CD4-positive, alpha-beta T cell (primary cell): ENCODE measurements around the gene ESPL1. TPM values are rescaled to one million over a fixed set of nuclear protein-coding genes. Genes with fewer than 3 reads are reported as not detected.
A peak's percentile ranks its signal among the peaks of the same experiment; 100 is the strongest.

Experiments
- ATAC-seq: fragments of 200-7000 bp; cut with Tn5 transposase; one replicate; pipeline ENCODE4 v1.10.0; 2022; ENCODE audit warnings: mild to moderate bottlenecking; ENCODE audit not compliant: poor library complexity
- CTCF ChIA-PET: fragments of 350-600 bp; sonication (Branson Sonifier 250); formaldehyde crosslinking; loops from one replicate; lab custom pipeline; 2021; ENCODE audit warnings: antibody characterized with exemption, inconsistent platforms; lab: Charles Lee
- POLR2A ChIA-PET: fragments of 350-600 bp; sonication (Branson Sonifier 250); formaldehyde crosslinking; loops from one replicate; lab custom pipeline; 2021; ENCODE audit warnings: antibody characterized with exemption, inconsistent platforms; lab: Charles Lee
- DNase-seq, 14 experiments: peaks; one replicate each; pipeline ENCODE4 v3.0.0-alpha.2; 2013 to 2020; ENCODE audit warnings: mixed read lengths in 2 of 14
- H3K27ac ChIP-seq, 2 donors: one replicate each; pipeline versions ENCODE4 v1.5.1 to v1.7.0; 2013; ENCODE audit warnings: low read length in 2 of 2, low read depth in 1 of 2, mild to moderate bottlenecking in 1 of 2
- H3K27me3 ChIP-seq, 2 experiments: 1 replicate in 1 of 2; 2 replicates in 1 of 2; pipeline versions ENCODE4 v1.6.1 to v1.7.0; 2013; ENCODE audit warnings: low read length in 2 of 2, control low read depth in 1 of 2, mild to moderate bottlenecking in 1 of 2, moderate library complexity in 1 of 2; ENCODE audit not compliant: insufficient read depth in 2 of 2, control insufficient read depth in 1 of 2
- H3K36me3 ChIP-seq: one replicate; pipeline ENCODE4 v1.6.1; 2013; ENCODE audit warnings: low read length, control low read depth; ENCODE audit not compliant: insufficient read depth
- H3K4me1 ChIP-seq: one replicate; pipeline ENCODE4 v1.6.1; 2013; ENCODE audit warnings: low read length, control low read depth; ENCODE audit not compliant: insufficient read depth
- H3K4me3 ChIP-seq: one replicate; pipeline ENCODE4 v1.5.1; 2013; ENCODE audit warnings: mild to moderate bottlenecking, low read length, moderate library complexity
- H3K9me3 ChIP-seq, 2 experiments: 1 replicate in 1 of 2; 2 replicates in 1 of 2; pipeline versions ENCODE4 v1.6.1 to v1.7.0; 2013; ENCODE audit warnings: low read length in 2 of 2, mild to moderate bottlenecking in 2 of 2, control low read depth in 1 of 2, moderate library complexity in 1 of 2; ENCODE audit not compliant: control insufficient read depth in 1 of 2, insufficient read depth in 1 of 2
- H3K27ac Mint-ChIP-seq: one replicate; pipeline ENCODE4 v1.8.0; 2020; ENCODE audit warnings: mixed read lengths
- H3K27me3 Mint-ChIP-seq: one replicate; pipeline ENCODE4 v1.8.0; 2021; ENCODE audit warnings: mixed read lengths
- H3K36me3 Mint-ChIP-seq: one replicate; pipeline ENCODE4 v1.8.0; 2021; ENCODE audit warnings: low read depth, mixed read lengths
- H3K4me1 Mint-ChIP-seq: one replicate; pipeline ENCODE4 v1.8.0; 2021; ENCODE audit warnings: low read depth, mixed read lengths
- H3K4me3 Mint-ChIP-seq: one replicate; pipeline ENCODE4 v1.8.0; 2020; ENCODE audit warnings: mild to moderate bottlenecking, mixed read lengths
- H3K9me3 Mint-ChIP-seq: one replicate; pipeline ENCODE4 v1.8.0; 2020; ENCODE audit warnings: mixed read lengths
- CTCF ChIP-seq: fragments of 200-600 bp; IDR thresholded peaks from one replicate; pipeline ENCODE4 v1.8.0; 2022; ENCODE audit warnings: antibody characterized with exemption, mild to moderate bottlenecking
- intact Hi-C, 2 experiments: fragments of 100-400 bp; cut with DNase I in 1 of 2; cut with micrococcal nuclease in 1 of 2; formaldehyde crosslinking; loops; one replicate each; pipeline versions ENCODE4 v1.15.1 to v1.9.0; 2023 to 2025; cut with DNase I, micrococcal nuclease
- total RNA-seq, 174 experiments: library from RNA in 2 of 174; stranded (reverse) in 2 of 174; gene quantifications; one replicate each; pipeline ENCODE4 v1.2.3 and lab custom pipeline; 2021 to 2026

ESPL1 gene
- total RNA-seq, 2 experiments from 2014 or later = 0.20 to 0.71 TPM

- POLR2A ChIA-PET = interaction anchor here (0.7 to 8.4 kb wide), 10 partner anchors 10 to 140 kb away, joined by 3 to 109 read pairs (median 5); partner anchors contain the start of genes AAAS, CSAD, SP1 and ZNF740
- peaks cover 86% of the 10 kb centered on the region for H3K36me3 Mint-ChIP-seq
- peak overlapping the region; percentile 97 for H3K27ac Mint-ChIP-seq
- peaks cover 76% of the 10 kb centered on the region for H3K4me1 Mint-ChIP-seq
- Histone ChIP-seq H3K4me3 (peak overlapping the region; percentile 90), H3K9me3 (no peaks in the 10 kb centered on the region), H3K27me3 (no peaks in the 10 kb centered on the region), H3K36me3 (peaks cover 33% of the 10 kb centered on the region), H3K27ac (peak overlapping the region; percentile 23 to 44), H3K4me1 (peaks cover 58% of the 10 kb centered on the region)
- DNase-seq = no peak
- peak overlapping the region; percentile 98 for H3K4me3 Mint-ChIP-seq
- CTCF ChIA-PET = interaction anchor here (1.1 to 4.6 kb wide), 4 partner anchors 22 to 121 kb away, joined by 3 to 43 read pairs (median 8); partner anchors contain the start of gene AAAS
- intact Hi-C loops = no loop called here
- ATAC-seq = no peak
- TF ChIP-seq CTCF = no peak
- no peaks in the 10 kb centered on the region for H3K9me3 Mint-ChIP-seq
- H3K27me3 Mint-ChIP-seq = no peaks in the 10 kb centered on the region
Measured at GRCh38 chr12:53300187-53300586, 32.1 kb downstream of the ESPL1 start.

GRCh38 chr12:53302903-53303302 is 34.8 kb downstream of the ESPL1 start:
- H3K36me3 Mint-ChIP-seq = peaks cover 86% of the 10 kb centered on the region

GRCh38 chr12:53306826-53307225 is 38.7 kb downstream of the ESPL1 start:
- H3K27me3 ChIP-seq = no peaks in the 10 kb centered on the region
- ChIA-PET POLR2A (no interaction called here), CTCF (no interaction called here)
- H3K27ac Mint-ChIP-seq = no peak overlapping the region
- H3K27ac ChIP-seq = no peak overlapping the region
- H3K4me3 ChIP-seq = no peak overlapping the region
- intact Hi-C loops = no loop called here
- no peaks in the 10 kb centered on the region for H3K9me3 ChIP-seq
- peaks cover 16% of the 10 kb centered on the region for H3K4me1 Mint-ChIP-seq
- H3K36me3 Mint-ChIP-seq = peaks cover 83% of the 10 kb centered on the region
- no peaks in the 10 kb centered on the region for H3K27me3 Mint-ChIP-seq
- no peak for ATAC-seq
- H3K36me3 ChIP-seq = peaks cover 72% of the 10 kb centered on the region
- no peak overlapping the region for H3K4me3 Mint-ChIP-seq
- TF ChIP-seq CTCF = no peak
- peaks cover 15% of the 10 kb centered on the region for H3K4me1 ChIP-seq
- no peak for DNase-seq
- no peaks in the 10 kb centered on the region for H3K9me3 Mint-ChIP-seq

More at GRCh38 chr12:53302903-53303302, 34.8 kb downstream of the ESPL1 start:
- Mint-ChIP-seq H3K9me3 (no peaks in the 10 kb centered on the region), H3K4me1 (peaks cover 50% of the 10 kb centered on the region), H3K27me3 (no peaks in the 10 kb centered on the region), H3K27ac (peak overlapping the region; percentile 31), H3K4me3 (peak overlapping the region; percentile 98)
- H3K36me3 ChIP-seq = peaks cover 51% of the 10 kb centered on the region
- CTCF ChIA-PET = interaction anchor here (1.4 to 2.0 kb wide), 2 partner anchors 18 to 21 kb away, joined by 4 to 6 read pairs; partner anchors contain the start of gene AAAS
- no peak for ATAC-seq
- POLR2A ChIA-PET = interaction anchor here (1.3 to 1.9 kb wide), 2 partner anchors 18 to 76 kb away, joined by 4 to 6 read pairs; partner anchors contain the start of genes AAAS and SP1
- no peak for DNase-seq
- peaks cover 43% of the 10 kb centered on the region for H3K4me1 ChIP-seq
- TF ChIP-seq CTCF = no peak
- intact Hi-C loops = no loop called here
- no peak overlapping the region for H3K27ac ChIP-seq
- H3K27me3 ChIP-seq = no peaks in the 10 kb centered on the region
- H3K9me3 ChIP-seq = no peaks in the 10 kb centered on the region
- H3K4me3 ChIP-seq = no peak overlapping the region
